HEK293 (cell line): Measurements from ENCODE around the gene SNX19.

Experiments used
- CTCF ChIA-PET: fragments of 350-600 bp; formaldehyde crosslinking; extraction: SDS; loops from one replicate; lab custom pipeline; 2021; ENCODE audit warnings: antibody characterized with exemption; lab: Yijun Ruan, JAX
- POLR2A ChIA-PET: fragments of 300-600 bp; formaldehyde crosslinking; extraction: SDS; loops from one replicate; lab custom pipeline; 2020; ENCODE audit warnings: antibody characterized with exemption, inconsistent platforms; lab: Yijun Ruan, JAX
- H3K27ac ChIP-seq: fragments of 200-500 bp; sonication (Bioruptor generic); 2 replicates; pipeline ENCODE4 v1.5.1; 2014; ENCODE audit warnings: low read depth, low read length, control low read depth, inconsistent platforms; ENCODE audit errors: extremely low read depth
- H3K36me3 ChIP-seq, 2 experiments: fragments of 200-500 bp in 1 of 2; sonication (Bioruptor generic) in 1 of 2; 1 replicate in 1 of 2; 2 replicates in 1 of 2; pipeline ENCODE4 v1.5.1; 2014 to 2017; ENCODE audit warnings: inconsistent platforms in 2 of 2, low read length in 2 of 2; ENCODE audit not compliant: control insufficient read depth in 2 of 2, insufficient read depth in 1 of 2
- H3K4me1 ChIP-seq: fragments of 200-500 bp; sonication (Bioruptor generic); 2 replicates; pipeline ENCODE4 v1.5.1; 2014; ENCODE audit warnings: mild to moderate bottlenecking, low read length, inconsistent platforms; ENCODE audit not compliant: control insufficient read depth, insufficient read depth
- H3K4me3 ChIP-seq: 2 replicates; pipeline ENCODE4 v1.5.1; 2011; ENCODE audit warnings: low read depth, mild to moderate bottlenecking, control low read depth, low read length, moderate library complexity
- H3K9me3 ChIP-seq: fragments of 200-500 bp; sonication (Bioruptor generic); 2 replicates; pipeline ENCODE4 v1.5.1; 2014; ENCODE audit warnings: low read depth, low read length, inconsistent platforms; ENCODE audit not compliant: control insufficient read depth, insufficient read depth
- GLI2 ChIP-seq: fragments of 450-650 bp; formaldehyde crosslinking; IDR thresholded peaks from 2 replicates; pipeline ENCODE4; 2017; ENCODE audit warnings: missing biosample characterization, missing genetic modification characterization, low read depth, borderline replicate concordance
- GLI4 ChIP-seq: fragments of 450-650 bp; formaldehyde crosslinking; IDR thresholded peaks from 2 replicates; pipeline ENCODE4 v1.5.1; 2016; ENCODE audit warnings: missing biosample characterization, missing genetic modification characterization
- ZNF10 ChIP-seq: fragments of 450-650 bp; formaldehyde crosslinking; IDR thresholded peaks from 2 replicates; pipeline ENCODE4 v1.5.1; 2017; ENCODE audit warnings: missing biosample characterization, missing genetic modification characterization
- ZNF121 ChIP-seq: fragments of 450-650 bp; formaldehyde crosslinking; IDR thresholded peaks from 2 replicates; pipeline ENCODE4 v1.5.1; 2016; ENCODE audit warnings: missing biosample characterization, missing genetic modification characterization
- ZNF266 ChIP-seq: fragments of 450-650 bp; formaldehyde crosslinking; IDR thresholded peaks from 2 replicates; pipeline ENCODE4 v1.5.1; 2016; ENCODE audit warnings: missing biosample characterization, missing genetic modification characterization, low read depth
- ZNF530 ChIP-seq: fragments of 450-650 bp; formaldehyde crosslinking; IDR thresholded peaks from 2 replicates; pipeline ENCODE4 v1.5.1; 2016; ENCODE audit warnings: low read depth, missing biosample characterization, missing genetic modification characterization
- ZNF654 ChIP-seq: fragments of 450-650 bp; formaldehyde crosslinking; IDR thresholded peaks from 2 replicates; pipeline ENCODE4 v1.5.1; 2016; ENCODE audit warnings: low read depth, missing biosample characterization, missing genetic modification characterization
- ZNF777 ChIP-seq: fragments of 450-650 bp; formaldehyde crosslinking; IDR thresholded peaks from 2 replicates; pipeline ENCODE4 v1.5.1; 2017; ENCODE audit warnings: missing biosample characterization, missing genetic modification characterization, borderline replicate concordance
- TF ChIP-seq, protein P1 (sequence below): fragments of 450-650 bp; formaldehyde crosslinking; optimal IDR thresholded peaks from 2 replicates; pipeline ENCODE3; 2016; ENCODE audit warnings: missing biosample characterization, mild to moderate bottlenecking, missing genetic modification characterization
- TF ChIP-seq, protein P2 (sequence below): fragments of 450-650 bp; formaldehyde crosslinking; IDR thresholded peaks from 2 replicates; pipeline ENCODE4 v1.5.1; 2016; ENCODE audit warnings: missing biosample characterization, missing genetic modification characterization
- TF ChIP-seq, protein P3 (sequence below): fragments of 450-650 bp; formaldehyde crosslinking; IDR thresholded peaks from 2 replicates; pipeline ENCODE4 v1.5.1; 2017; ENCODE audit warnings: missing biosample characterization, missing genetic modification characterization
- TF ChIP-seq, protein P4 (sequence below): fragments of 450-650 bp; formaldehyde crosslinking; IDR thresholded peaks from 2 replicates; pipeline ENCODE4 v1.5.1; 2016; ENCODE audit warnings: missing biosample characterization, missing genetic modification characterization
- TF ChIP-seq, protein P5 (sequence below): fragments of 450-650 bp; formaldehyde crosslinking; IDR thresholded peaks from 2 replicates; pipeline ENCODE4 v1.5.1; 2016; ENCODE audit warnings: missing biosample characterization, missing genetic modification characterization

SNX19 gene

DNA sequence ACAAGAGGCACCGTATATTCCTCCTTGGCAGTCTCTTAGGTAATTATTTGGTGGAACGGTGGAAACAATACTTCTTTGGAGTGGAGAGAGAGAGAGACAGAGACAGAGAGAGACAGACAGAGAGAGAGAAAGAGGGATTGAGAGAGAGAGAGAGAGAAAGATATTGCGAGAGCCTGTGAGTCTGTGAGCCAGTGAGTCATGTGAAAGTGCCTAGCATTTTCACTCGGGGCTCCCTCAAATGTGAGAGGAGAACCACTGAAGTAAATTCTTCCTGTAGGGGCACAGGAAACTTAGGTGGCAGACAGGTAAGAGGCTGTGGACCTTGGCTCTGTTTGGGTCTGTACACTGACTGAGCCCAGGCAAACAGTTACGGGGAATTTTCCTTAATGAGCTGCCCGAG lies 31.6 kb upstream of the SNX19 start:
- H3K4me1 ChIP-seq, result no peaks in the 10 kb centered on the region
- H3K4me3 ChIP-seq, result no peak overlapping the region
- POLR2A ChIA-PET, result no interaction called here
- H3K36me3 ChIP-seq, result no peaks in the 10 kb centered on the region
- H3K9me3 ChIP-seq, result no peaks in the 10 kb centered on the region
- TF ChIP-seq ZNF654 (tag by site-specific recombination) (no peak), ZNF777 (tag by site-specific recombination) (no peak), GLI4 (tag by site-specific recombination) (no peak)
- TF ChIP-seq, protein P1, sequence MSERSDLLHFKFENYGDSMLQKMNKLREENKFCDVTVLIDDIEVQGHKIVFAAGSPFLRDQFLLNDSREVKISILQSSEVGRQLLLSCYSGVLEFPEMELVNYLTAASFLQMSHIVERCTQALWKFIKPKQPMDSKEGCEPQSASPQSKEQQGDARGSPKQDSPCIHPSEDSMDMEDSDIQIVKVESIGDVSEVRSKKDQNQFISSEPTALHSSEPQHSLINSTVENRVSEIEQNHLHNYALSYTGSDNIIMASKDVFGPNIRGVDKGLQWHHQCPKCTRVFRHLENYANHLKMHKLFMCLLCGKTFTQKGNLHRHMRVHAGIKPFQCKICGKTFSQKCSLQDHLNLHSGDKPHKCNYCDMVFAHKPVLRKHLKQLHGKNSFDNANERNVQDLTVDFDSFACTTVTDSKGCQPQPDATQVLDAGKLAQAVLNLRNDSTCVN (tag by site-specific recombination), result no peak
- TF ChIP-seq, protein P2, sequence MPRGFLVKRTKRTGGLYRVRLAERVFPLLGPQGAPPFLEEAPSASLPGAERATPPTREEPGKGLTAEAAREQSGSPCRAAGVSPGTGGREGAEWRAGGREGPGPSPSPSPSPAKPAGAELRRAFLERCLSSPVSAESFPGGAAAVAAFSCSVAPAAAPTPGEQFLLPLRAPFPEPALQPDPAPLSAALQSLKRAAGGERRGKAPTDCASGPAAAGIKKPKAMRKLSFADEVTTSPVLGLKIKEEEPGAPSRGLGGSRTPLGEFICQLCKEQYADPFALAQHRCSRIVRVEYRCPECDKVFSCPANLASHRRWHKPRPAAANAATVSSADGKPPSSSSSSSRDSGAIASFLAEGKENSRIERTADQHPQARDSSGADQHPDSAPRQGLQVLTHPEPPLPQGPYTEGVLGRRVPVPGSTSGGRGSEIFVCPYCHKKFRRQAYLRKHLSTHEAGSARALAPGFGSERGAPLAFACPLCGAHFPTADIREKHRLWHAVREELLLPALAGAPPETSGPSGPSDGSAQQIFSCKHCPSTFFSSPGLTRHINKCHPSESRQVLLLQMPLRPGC (tag by site-specific recombination), result no peak
- TF ChIP-seq, protein P3, sequence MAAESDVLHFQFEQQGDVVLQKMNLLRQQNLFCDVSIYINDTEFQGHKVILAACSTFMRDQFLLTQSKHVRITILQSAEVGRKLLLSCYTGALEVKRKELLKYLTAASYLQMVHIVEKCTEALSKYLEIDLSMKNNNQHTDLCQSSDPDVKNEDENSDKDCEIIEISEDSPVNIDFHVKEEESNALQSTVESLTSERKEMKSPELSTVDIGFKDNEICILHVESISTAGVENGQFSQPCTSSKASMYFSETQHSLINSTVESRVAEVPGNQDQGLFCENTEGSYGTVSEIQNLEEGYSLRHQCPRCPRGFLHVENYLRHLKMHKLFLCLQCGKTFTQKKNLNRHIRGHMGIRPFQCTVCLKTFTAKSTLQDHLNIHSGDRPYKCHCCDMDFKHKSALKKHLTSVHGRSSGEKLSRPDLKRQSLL (tag by site-specific recombination), result no peak
- H3K27ac ChIP-seq, result no peak overlapping the region
- CTCF ChIA-PET, result no interaction called here

DNA sequence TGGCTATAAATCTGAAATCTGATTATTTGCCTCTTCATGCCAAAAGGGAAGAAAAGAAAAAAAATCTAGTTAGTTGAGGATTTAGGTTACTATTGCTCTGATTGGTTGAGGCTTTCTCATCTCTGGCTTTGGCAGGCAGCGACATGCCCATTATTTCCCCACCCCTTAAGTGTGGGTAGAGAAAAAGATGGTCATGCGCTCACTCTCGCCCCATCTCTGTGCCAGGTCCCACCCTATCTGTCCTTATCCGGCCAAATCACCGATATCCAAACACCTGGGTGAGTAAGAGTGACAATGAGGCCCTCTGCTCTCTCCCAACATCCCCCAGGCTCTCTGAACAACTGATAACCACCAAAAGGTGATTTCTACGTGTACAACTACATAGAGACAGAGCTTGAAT lies 31.2 kb upstream of the SNX19 start:
- H3K27ac ChIP-seq, result no peak overlapping the region
- ChIA-PET POLR2A (no interaction called here), CTCF (no interaction called here)
- TF ChIP-seq ZNF10 (tag by site-specific recombination), result no peak
- no peak for TF ChIP-seq ZNF266 (tag by site-specific recombination)
- TF ChIP-seq ZNF530 (tag by site-specific recombination), result no peak
- no peak for TF ChIP-seq ZNF121
- TF ChIP-seq, all 188 proteins: peak for 0
- H3K4me1 ChIP-seq, result no peaks in the 10 kb centered on the region
- H3K4me3 ChIP-seq, result no peak overlapping the region
- H3K36me3 ChIP-seq, result no peaks in the 10 kb centered on the region
- H3K9me3 ChIP-seq, result no peaks in the 10 kb centered on the region

DNA sequence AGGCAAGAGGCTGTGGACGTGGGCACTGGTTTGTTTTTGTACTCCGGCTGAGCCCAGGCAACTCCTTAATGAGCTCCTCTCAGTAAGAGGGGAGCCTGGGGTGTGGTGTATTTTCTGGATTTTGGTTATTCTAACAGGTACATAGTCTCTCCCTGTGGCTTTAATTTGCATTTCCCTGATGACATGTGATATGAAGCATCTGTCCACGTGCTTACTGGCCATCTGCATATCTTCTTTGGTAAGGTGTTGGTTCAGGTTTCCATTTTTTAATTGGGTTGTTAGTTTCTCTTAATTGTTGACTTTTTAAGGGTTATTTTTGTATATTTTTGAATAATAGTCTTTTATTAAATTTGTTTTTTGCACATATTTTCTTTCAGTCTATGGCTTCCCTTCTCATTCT lies 30.8 kb upstream of the SNX19 start:
- Histone ChIP-seq H3K9me3 (no peaks in the 10 kb centered on the region), H3K4me1 (no peaks in the 10 kb centered on the region), H3K4me3 (no peak overlapping the region), H3K27ac (no peak overlapping the region), H3K36me3 (no peaks in the 10 kb centered on the region)
- POLR2A ChIA-PET, result no interaction called here
- TF ChIP-seq, protein P4, sequence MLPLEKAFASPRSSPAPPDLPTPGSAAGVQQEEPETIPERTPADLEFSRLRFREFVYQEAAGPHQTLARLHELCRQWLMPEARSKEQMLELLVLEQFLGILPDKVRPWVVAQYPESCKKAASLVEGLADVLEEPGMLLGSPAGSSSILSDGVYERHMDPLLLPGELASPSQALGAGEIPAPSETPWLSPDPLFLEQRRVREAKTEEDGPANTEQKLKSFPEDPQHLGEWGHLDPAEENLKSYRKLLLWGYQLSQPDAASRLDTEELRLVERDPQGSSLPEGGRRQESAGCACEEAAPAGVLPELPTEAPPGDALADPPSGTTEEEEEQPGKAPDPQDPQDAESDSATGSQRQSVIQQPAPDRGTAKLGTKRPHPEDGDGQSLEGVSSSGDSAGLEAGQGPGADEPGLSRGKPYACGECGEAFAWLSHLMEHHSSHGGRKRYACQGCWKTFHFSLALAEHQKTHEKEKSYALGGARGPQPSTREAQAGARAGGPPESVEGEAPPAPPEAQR (tag by site-specific recombination), result no peak
- no peak for TF ChIP-seq GLI2 (tag by site-specific recombination)
- TF ChIP-seq, protein P5, sequence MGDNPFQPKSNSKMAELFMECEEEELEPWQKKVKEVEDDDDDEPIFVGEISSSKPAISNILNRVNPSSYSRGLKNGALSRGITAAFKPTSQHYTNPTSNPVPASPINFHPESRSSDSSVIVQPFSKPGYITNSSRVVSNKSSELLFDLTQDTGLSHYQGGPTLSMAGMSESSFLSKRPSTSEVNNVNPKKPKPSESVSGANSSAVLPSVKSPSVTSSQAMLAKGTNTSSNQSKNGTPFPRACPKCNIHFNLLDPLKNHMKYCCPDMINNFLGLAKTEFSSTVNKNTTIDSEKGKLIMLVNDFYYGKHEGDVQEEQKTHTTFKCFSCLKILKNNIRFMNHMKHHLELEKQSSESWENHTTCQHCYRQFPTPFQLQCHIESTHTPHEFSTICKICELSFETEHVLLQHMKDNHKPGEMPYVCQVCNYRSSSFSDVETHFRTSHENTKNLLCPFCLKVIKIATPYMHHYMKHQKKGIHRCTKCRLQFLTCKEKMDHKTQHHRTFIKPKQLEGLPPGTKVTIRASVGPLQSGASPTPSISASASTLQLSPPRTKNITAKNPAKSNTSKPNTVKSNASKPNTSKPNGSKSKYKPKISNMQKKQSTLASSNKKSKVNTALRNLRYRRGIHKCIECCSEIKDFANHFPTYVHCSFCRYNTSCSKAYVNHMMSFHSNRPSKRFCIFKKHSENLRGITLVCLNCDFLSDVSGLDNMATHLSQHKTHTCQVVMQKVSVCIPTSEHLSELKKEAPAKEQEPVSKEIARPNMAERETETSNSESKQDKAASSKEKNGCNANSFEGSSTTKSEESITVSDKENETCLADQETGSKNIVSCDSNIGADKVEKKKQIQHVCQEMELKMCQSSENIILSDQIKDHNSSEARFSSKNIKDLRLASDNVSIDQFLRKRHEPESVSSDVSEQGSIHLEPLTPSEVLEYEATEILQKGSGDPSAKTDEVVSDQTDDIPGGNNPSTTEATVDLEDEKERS (tag by site-specific recombination), result no peak
- TF ChIP-seq, all 188 proteins: peak for 0
- CTCF ChIA-PET, result no interaction called here
